HG03432 (cell line): Measurements from ENCODE around the gene SCARB1.
"Not testable (repeated sequence)": the region's sequence is repeated elsewhere in the genome, so short reads cannot be mapped to it uniquely, and the experiment has no call there.

ENCODE experiments used
- ATAC-seq: cut with Tn5 transposase; IDR thresholded peaks from one replicate; pipeline ENCODE4 v1.9.1; 2021; ENCODE audit warnings: mild to moderate bottlenecking, moderate library complexity; ENCODE audit not compliant: unreplicated experiment

SCARB1 gene

DNA sequence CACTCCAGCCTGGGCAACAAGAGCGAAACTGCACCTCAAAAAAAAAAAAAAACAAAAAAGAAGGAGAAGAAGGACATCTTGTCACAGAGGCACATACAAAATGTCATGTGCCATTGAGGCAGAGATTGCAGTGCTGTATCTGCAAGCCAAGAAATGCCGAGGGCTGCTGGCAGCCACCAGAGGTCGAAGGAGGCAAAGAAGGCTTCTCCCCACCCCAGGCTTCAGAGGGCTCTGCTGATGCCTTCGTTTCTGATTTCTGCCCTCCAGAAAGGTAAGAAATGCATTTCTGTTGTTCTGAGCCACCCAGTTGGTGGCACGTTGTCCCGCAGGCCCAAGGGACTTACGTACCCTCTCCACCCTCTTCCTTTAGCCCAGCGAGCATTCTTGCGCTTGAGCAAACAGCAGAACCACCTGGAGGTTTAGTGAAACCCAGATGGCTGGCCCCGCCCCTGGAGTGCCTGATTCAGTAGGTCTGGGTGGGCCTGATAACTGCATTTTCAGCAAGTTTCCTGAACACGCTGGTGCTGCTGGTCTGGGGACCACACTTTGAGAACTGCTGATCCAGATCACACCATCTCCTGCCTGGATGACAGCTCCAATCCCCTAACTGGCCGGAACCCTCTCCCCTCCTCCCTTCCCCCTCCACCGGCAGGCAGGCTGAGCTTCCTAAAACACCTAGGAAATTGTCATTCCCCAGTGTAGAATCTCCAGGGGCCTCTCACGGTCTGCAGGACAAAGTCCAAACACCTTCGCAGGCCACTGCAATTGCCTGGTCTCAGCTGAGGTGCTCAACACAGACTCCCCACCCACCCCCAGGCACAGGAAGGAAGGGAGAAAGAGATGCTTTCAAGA lies 21.1 kb upstream of the SCARB1 start:
- peak; percentile 96 for ATAC-seq

DNA sequence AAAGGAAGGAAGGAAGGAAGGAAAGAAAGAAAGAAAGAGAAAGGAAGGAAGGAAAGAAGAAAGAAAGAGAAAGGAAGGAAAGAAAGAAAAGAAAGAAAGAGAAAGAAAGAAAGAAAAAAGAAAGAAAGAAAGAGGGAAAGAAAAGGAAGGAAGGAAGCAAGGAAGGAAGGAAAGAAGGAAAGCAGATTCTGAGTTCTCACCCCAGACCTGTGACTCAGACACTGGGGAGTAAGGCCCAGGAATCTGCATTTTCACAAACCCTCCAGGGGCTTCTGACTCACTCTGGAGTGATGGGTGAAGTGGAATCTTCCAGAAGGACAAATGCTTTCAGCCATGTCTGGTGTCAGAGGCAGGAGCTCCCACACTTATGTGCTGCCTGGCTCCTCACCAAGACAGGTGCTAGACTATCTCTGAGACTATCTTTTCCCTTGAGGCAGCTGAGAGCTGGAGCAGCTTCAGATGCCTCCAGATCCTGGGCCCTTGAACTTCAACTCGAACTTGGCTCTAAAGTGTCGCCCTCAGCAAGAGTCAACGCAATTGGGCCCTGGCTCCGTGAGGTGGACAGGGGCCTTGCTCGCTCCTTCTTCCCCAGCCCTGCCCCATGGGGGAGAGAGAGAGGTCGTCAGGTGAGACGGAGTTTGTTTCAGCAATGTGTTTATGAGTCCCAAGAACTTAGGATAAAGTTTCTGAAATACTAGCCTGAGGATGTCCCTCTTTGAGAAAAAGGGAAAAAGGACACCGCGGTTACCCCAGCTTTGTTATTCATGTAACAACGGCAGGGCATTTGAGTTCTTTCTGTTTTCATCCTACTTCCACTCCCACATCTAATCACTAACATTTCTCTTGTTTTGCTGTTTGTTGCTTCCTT lies 19.8 kb upstream of the SCARB1 start:
- ATAC-seq = no peak

DNA sequence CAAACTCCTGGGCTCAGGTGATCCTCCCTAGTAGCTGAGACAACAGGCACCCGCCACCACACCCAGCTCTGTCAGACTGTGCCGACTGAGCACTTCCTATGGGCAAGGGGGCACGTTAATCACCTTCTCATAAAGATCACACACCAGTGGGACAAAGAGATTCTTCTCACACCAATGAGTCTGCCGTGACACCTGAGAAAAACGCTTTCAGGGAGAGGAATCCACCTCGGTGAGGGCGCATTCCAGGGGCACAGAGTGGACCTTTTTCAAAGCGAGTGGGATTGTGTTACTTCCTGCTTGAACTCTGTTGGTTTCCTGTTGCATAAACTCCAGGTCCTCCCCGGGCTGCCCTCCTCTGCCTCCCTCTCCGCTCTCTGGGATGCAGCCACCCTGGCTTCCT lies 17.5 kb upstream of the SCARB1 start:
- ATAC-seq = no peak

DNA sequence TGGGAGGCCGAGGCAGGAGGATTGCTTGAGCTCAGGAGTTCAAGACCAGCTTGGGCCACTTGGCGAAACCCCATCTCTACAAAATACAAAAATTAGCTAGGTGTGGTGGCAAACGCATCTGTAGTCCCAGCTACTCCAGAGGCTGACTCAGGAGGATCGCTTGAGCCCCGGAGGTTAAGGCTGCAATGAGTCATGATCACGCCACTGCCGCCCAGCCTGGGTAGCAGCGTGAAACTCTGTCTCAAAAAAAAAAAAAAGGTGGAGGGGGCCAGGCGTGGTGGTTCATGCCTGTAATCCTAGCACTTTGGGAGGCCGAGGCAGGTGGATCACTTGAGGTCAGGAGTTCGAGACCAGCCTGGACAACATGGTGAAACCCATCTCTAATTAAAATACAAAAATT lies 16.7 kb upstream of the SCARB1 start:
- ATAC-seq = not testable (repeated sequence)

DNA sequence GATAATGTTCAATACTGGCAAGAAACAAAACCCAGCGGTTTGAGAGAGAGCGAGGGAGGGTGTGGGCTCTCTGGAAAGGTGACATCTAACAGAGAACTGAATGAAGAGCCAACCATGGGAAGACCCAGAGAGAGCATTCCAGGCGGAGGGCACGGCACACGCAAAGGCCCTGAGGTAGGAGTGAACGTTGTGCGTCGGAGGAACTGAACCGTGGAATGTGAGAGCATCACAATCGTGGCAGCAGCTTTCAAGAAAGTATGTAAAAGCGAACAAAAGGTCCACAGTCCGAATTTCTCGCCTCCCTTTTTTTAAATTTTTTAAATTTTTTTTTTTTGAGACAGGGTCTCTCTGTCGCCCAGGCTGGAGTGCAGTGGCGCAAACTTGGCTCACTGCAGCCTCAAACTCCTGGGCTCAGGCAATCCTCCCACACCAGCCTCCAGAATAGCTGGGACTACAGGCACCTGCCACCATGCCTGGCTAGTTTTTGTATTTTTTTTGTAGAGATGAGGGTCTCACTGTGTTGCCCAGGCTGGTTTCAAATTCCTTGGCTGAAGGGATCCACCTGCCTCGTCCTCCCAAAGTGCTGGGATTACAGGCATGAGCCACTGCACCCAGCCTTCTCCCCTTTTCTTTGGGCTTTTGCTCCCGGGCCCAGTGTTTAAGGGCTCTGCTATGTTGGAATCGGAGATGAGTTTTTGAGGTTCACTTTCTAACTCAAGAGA lies 15.3 kb upstream of the SCARB1 start:
- ATAC-seq = no peak

DNA sequence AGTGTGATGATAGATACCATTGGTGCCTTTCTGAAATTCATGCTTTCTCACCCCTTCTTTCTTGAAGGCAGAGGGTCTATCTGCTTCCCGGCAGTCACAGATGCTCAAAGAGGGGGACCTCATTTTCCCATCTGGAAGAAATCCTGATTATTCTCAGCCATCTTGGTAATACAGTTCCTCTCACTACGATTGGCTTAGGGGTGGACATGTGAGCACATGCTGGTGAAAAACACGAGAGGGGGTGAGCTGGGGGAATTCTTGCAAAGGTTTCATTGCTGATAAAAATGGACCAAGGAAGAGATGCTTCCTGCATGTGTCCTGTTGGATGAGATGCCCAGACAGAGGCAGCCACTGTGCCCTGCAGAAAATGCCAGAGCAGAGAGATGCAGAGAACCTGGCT lies 13.8 kb upstream of the SCARB1 start:
- ATAC-seq = no peak

DNA sequence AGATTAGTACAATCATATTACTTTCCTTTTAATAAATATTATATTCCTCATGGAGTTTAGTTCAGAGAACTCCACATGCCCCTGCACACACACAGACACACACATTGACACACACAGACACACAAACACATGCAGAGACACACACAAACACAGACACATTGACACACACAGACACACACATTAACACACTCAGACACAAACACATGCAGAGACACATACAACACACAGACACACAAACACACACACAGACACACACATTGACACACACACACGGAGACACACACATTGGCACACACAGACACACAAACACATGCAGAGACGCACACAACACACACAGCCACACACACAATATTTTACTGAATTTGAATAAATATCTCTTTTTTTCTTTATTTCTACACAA lies 12.5 kb upstream of the SCARB1 start:
- ATAC-seq = no peak

DNA sequence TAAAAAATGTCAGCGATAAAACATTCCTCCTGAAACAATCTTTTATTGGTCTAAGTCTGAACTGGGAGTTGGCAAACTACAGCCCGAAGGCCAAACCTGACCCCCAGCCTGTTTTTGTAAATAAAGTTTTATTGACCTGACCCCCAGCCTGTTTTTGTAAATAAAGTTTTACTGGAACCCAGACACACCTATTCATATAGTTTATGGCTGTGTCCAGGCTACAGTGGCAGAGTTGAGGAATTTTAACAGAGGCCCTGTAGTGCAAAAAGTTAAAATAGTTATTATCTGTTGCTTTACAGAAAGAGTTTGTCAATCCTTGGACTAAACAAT lies 12.1 kb upstream of the SCARB1 start:
- no peak for ATAC-seq

DNA sequence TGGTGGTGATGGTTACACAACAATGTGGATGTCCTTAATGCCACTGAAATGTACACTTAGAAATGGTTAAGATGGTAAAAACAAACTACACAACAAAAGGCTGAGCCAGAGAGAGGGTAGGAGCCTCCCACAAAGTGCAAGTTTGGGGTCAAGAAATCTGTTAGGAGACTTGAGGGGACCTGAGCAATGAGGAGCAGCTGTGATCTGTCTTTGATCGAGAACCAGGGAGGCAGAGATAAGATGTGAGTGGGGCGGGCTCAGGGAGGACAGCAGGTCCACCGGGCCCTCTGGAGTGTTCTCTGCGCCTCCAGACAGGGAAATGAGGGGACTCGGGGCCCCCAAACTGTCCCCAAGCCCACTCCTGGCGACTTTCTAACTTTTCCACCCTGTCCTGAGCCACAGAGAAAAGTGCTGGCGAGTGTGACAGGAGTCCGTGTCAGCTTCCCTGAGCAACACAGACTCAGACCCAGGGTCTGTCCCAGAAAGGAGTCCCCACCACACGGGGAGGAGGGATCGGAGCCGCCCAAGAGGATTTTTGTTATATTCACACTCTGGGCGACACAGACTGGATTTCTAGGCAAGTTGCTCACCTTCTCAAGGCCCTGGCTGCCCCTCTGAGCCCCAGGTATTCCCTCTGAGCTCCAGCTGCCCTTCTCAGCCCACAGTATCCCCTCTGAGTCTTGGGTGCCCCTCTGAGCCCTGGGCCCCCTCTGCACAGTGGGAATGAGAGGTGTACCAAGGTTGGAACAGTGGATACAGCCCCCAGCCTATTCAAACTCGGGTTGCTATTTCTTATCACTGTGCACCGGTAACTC lies 11.5 kb upstream of the SCARB1 start:
- no peak for ATAC-seq

DNA sequence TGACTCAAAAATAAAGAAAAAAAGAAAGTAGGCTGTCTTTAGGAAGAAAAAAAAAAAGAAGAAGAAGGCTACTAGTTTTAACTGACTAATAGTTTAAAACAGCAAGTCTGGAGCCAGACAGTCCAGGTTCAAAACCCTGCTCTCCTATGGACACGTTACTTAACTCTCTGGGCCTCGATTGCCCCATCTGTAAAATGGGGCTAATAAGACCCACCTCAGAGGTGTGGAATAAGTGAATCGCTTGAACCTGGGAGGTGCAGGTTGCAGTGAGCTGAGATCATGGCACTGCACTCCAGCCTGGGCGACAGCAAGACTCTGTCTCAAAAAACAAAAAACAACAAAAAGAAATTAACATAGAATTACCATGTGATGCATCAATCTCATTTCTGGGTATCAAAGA lies 10.5 kb upstream of the SCARB1 start:
- ATAC-seq = no peak

DNA sequence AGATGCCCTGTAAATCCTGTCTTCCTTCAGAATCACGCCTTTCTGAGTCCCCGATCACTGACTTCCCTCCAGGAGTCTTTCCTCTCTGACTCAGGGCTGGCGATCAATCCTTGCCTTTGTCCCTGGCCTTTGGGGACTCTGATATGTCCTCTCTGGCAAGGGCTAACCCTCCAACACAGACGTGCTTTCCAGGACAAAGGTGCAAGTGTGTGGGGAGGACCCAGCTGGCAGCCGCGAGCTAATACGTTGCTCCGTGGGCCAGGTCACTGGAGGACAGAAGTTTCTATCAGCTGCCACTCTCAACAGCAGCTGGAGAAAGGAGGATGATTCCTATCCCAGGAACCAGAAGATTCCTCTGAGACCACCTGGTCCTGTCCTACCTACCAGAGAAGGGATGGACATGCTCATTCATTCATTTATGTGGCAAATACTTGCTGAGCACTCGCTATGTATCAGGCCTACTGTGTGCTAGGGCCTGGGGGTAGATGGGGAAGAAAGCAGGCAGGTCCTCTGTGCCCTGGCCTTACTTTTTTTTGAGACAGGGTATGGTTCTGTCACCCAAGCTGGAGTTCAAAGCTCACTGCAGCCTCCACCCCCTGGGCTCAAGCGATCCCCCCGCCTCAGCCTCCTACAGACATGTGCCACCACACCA lies 8.5 kb upstream of the SCARB1 start:
- no peak for ATAC-seq

DNA sequence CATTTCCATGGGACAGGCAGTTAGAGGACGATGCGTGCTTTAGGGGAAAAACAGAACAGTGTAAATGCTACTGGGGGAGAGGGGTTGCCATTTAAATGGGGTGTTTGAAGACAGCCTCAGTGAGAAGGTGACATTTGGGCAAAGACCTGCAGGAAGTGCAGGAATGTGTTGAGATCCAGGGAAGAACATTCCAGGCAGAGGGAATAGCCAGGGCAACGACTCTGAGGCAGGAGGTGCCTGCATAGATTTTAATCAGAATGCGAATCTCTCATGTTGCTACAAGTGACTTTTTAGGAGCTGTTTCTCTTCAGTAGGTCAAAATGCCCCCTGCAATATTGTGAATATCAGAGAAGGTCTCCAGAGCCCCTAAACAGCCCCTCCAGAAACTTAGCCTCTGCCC lies 7.6 kb upstream of the SCARB1 start:
- no peak for ATAC-seq

DNA sequence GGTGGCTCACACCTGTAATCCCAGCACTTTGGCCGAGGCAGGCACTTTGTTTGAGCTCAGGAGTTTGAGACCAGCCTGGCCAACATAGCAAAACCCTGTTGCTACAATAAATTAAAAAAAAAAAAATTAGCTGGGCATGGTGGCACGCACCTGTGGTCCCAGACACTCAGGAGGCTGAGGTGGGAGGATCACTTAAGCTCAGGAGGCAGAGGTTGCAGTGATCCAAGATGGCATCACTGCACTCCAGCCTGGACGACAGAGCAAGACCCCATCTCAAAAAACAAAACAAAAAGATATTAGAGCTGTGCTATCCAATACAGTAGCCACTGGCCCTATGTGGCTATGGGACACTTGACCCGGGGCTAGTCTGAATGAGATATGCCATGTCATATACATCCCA lies 6.9 kb upstream of the SCARB1 start:
- no peak for ATAC-seq

DNA sequence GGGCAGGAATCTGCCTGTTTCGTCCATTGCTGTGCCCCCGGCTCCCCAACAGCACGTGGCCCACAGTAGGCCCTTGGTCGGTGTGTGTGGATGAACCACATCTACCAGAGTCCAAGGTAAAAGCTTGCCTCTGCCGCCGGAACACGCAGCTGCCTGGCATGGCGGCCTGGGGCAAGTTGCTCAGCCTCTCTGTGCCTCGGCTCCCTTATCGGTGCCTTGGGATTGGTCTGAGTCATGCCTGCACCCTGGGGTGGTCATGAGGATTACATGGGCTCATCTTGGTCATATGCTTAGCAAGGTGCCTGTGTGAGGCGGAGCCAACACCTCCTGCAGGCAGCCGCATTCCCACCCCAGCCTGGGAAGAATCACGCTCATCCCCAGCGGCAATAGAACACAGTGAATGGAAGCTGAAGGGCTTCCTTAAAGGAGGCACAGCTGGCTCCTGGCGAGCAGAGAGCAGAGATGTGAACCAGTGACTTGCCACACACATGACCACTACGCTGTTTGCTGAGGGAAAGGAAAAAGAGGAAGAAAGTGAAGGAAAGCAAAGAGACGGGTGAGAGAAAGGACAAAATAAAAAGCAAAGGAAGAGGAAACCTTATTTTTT lies 5.5 kb upstream of the SCARB1 start:
- ATAC-seq = no peak

DNA sequence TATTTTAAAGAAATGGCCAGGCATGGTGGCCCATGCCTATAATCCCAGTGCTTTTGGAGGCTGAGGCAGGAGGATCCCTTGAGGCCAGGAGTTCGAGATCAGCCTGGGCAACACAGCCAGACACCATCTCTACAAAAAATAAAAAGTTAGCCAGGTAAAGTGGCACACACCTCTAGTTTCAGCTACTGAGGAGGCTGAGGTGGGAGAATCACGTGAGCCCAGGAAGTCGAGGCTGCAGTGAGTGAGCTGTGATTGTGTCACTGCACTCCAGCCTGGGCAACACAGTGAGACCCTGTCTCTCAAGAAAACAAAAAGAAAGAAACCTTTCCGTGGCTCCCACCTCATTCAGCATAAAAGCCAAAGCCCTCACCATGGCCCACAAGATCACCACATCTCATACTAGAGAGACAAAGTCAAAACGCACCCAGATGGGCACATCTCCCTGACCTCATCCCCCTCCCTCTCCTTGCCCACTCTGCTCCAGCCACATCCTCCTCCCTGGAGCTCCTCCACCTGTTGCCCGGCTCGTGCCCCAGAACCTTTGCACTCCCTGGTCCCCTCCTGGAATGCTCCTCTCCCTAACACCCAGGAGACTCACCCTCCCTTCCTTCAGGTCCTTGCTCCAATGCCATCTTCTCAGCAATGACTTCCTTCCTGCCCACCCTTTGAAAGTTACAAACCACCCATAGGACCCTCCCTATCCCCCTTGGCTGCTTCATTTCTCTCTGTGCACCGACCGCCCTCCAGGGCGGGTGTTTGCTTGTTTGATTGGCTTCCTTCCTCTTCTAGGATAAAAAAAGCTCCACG lies 4.8 kb upstream of the SCARB1 start:
- ATAC-seq = no peak

DNA sequence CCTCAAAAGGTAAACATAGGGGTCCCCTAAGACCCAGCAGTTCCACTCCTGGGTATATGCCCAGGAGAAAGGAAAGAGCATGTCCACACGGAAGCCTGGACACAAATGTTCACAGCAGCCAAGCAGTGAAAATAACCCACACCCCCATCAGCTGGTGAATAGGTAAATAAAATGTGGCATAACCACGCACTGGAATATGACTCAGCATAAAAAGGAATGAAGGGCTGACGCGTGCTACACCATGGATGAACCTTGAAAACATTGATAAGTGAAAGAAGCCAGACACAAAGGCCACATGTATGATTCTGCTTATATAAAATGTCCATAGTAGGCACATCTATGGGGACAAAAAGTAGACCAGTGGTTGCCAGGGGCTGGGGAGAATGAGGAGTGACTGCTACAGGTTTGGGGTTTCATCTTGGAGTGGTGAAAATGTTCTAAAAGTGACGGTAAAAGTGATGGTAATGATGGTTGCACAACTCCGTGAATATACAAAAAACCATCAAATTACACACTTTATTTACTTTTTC lies 3.8 kb upstream of the SCARB1 start:
- no peak for ATAC-seq

DNA sequence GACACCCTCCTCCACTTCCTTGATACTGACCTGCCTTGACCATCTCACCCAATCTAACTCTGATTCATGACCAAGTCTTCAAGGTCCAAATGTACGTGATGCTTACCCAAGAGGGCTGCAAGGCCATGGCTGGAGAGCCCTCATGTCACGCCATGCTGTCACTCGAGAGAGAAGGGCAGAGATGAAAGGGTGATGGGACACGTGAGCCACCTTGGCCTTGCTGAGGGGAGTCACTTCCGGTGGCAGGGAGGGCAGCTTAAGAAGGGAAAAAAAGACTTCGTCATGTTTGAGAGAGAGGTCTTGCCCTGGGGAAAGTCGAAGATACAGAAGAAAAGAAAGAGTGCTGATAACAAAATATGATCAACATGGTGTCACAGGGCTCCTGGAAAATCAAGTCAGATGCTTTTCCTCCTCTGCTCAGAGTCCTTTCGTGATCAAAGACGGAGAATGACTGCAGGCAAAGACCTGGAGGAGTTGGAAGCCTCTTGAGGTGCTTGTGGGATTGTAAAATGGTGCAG lies 3.3 kb upstream of the SCARB1 start:
- ATAC-seq = no peak

DNA sequence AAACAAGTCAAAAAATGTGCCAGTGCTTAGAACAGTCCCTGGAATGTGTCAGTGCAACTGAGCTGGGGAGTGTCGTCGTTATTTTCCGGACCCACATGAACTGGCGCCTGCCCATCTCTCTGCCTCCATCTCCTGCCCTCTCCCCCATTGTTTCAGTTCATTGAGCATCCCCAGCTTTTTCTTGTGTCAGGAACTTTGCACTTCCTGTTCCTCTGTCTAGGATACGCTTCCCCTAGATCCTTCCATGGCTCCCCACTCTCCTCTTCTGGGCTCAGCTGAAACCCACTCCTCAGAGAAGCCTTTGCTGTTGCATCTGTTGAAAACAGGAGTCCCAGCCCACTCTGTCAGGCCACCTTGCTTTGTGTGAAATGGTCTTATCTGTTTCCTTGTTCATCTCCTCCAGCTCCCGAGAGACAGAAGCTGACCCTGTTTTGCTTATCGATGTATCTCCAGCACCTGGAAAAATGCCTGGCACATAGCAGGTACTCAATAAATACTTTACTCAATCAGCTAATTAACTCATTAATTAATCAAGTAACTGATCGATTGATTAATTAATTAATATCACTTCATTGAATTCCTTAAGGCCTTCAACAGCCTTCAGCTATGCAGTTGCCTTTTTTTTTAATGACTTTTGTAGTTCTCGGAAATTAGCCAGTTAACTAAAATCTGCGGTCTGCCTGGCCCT lies 2.7 kb upstream of the SCARB1 start:
- ATAC-seq = no peak
